GM10266 (cell line): ENCODE measurements around the gene ARHGEF33.

Source experiments
- DNase-seq: peaks from one replicate; pipeline ENCODE4 v3.0.0; 2012; ENCODE audit errors: extremely low spot score
- TF ChIP-seq, protein P1 (sequence below): IDR thresholded peaks from 2 replicates; pipeline ENCODE4 v1.5.1; 2012; ENCODE audit warnings: mild to moderate bottlenecking, low read depth; ENCODE audit not compliant: control insufficient read depth, insufficient read depth; ENCODE audit errors: missing control alignments

Gene ARHGEF33

DNA sequence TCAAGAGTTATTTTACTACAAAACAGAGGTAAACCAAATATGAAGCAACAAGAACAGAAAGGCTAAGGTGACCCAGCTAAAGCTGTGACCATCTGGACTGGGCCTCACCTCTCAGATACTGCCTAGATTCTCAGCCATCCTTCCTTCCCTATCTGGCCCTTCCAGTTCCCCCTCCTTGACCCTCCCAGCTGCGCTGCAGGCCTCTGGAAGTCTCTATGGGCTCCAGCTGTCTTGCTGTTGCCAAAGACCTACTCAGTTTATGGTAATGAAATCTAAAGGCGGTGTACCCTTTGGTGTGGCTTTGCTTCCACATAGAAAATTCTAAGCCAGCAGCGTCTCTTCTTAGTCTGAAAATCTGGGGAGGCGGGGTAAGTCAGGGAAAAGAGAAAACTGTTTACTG is 55.7 kb downstream of the ARHGEF33 start:
- TF ChIP-seq, protein P1, sequence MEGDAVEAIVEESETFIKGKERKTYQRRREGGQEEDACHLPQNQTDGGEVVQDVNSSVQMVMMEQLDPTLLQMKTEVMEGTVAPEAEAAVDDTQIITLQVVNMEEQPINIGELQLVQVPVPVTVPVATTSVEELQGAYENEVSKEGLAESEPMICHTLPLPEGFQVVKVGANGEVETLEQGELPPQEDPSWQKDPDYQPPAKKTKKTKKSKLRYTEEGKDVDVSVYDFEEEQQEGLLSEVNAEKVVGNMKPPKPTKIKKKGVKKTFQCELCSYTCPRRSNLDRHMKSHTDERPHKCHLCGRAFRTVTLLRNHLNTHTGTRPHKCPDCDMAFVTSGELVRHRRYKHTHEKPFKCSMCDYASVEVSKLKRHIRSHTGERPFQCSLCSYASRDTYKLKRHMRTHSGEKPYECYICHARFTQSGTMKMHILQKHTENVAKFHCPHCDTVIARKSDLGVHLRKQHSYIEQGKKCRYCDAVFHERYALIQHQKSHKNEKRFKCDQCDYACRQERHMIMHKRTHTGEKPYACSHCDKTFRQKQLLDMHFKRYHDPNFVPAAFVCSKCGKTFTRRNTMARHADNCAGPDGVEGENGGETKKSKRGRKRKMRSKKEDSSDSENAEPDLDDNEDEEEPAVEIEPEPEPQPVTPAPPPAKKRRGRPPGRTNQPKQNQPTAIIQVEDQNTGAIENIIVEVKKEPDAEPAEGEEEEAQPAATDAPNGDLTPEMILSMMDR: no peak
- no peak for DNase-seq

DNA sequence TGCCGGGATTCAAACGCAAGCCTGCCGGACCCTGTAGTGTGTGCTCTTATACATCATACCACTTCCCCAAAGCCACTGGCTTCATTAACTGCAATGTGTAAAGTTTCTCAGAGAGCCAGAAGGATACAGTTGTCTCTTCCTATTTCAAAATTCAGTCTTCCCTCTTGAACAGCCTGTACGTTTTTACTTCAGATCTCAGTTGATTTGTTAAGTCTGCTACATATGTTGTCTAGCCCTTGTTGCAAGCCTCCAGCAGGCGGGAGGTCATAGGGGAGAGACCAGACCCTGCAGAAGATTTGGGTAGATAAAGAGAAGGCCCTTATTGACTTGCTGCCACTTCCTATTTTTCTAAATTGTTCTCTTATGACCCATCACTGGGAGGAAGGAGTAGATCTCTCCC is 56.2 kb downstream of the ARHGEF33 start:
- no peak for DNase-seq
- TF ChIP-seq, protein P1: no peak

DNA sequence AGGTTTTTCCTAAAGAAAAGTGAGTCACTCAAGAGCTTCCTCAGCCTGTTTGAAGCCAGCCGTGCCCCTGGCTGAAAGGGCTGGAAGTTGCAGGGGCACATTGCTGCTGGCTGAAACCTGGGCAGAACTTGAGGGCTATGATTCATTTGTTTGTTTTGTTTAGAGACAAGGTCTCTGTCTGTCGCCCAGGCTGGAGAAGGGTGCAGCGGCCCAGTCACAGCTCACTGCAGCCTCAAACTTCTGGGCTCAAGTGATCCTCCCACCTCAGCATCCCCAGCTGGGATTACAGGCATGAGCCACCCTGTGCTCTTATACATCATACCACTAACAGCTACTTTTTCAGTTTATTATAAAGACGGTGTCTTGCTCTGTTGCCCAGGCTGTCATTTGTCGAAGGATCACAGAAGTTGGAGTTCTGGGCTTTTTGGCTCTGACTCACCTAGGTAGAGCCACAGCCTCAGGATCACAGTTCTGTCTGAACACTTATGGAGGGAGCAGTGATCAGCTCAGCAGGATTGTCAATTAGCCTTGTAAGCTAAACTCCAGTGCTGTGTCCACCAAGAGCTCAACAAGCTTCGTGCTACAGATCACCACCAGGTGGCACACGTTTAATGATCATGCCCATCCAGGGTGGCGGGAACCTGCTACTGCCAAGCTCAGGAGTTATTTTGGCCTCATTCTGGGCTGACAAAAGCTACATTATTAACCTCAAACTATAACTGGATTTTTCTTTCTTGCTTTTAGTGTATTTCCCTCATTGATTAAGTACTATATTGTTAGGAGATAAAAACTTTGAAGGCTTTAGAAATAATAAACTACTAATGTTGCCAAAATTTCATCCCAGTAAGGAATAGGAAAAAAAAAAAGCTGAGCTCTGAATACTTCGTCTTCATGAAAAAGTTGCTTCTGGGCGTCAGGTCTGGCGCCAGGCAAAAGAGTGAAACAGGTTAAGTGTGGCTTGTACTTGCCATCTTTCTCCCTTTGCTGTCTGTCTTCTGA is 57.9 kb downstream of the ARHGEF33 start:
- TF ChIP-seq, protein P1: peak; percentile 78
- peak; percentile 78 for DNase-seq

DNA sequence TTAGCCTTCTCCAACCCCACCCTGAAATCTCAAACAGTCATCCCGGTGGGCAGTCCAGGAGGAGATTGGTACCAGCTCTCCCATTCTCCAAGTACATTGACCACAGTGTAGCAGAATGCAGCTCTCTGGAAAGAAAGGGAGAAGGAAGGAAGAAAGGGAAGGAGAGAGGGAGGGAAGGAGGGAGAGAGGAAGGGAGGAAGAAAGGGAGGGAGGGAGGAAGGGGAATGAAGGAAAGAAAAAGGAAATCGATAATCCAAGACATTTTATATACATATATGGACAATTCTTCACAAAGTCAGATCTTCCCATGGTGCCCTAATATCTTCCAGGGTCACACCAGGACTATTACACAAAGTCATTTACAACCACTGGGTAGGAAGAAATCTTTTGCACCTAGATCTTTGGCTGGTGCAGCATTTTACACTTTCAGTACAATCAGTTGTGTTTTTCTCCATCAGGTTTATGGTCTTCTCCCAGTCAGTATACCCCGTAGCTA is 58.8 kb downstream of the ARHGEF33 start:
- TF ChIP-seq, protein P1: no peak
- DNase-seq: no peak

DNA sequence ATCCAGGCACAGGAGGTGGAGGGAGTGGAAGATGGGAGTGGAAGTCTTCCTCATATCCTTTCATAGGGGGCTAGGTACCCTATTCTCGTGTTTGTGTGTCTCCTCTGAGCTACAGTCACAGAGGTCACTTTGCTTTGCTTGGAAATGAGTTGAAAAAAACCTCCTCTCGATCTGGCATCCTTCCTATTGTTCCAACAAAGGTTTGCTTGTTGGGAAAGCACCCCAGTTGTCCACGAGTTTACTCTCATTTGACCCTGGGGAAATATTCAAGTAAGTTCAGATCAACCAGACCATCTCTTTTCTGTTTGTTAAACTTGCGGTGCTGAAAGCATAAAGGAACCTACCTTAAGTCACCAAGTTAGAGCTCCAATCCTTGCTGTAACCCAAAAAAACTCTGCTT is 59.3 kb downstream of the ARHGEF33 start:
- TF ChIP-seq, protein P1: no peak
- DNase-seq: no peak

DNA sequence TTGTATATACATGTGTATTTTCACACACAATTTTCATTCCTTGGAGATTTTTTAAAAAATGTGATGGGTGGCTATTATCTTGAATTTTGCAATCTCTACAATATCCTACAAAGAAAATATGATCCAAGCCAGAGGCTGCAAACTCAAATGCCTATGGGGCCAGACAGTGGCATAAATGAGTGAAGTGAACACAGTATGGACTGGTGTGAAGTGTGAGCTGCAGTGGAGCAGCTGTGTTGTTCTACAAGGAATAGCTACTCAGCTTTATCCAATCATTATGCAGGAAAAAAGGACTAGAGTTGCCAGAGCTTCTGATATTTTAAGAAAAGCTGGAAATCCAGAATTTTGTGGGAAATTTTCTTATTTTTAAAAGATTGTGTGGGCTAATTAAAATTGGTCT is 62.1 kb downstream of the ARHGEF33 start:
- DNase-seq: no peak
- TF ChIP-seq, protein P1: no peak

DNA sequence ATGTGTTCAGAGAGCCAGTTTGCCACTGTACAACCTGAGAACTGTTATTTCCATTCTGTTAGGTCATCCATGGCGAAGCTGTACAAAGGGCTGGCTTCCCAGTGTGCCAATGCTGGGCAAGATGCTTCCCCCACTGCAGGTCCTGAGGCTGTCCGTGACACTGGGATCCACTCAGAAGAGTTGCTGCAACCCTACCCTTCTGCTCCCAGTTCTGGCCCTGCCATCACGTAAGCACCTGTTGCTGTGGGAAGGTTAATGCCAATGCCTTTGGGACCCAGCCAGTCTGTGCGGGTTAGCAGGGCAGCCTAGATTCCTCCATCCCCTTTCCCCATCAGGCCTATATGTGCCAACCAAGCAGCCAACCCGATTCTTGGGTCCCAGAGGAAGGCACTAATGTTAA is 68.3 kb downstream of the ARHGEF33 start:
- no peak for DNase-seq
- TF ChIP-seq, protein P1: no peak
